Liver (tissue), 9 donors: ENCODE measurements around the gene ESRRA. TPM values are rescaled to one million over a fixed set of nuclear protein-coding genes. Genes with fewer than 3 reads are reported as not detected.

Experiments used
- DNase-seq: peaks from one replicate; pipeline ENCODE4 v3.0.0-alpha.2; 2017; ENCODE audit warnings: low spot score
- H3K27ac ChIP-seq, 2 donors: one replicate each; pipeline ENCODE4 v1.7.0; 2013; ENCODE audit warnings: inconsistent platforms in 2 of 2, low read length in 2 of 2, control low read depth in 1 of 2, low read depth in 1 of 2, mild to moderate bottlenecking in 1 of 2
- H3K27me3 ChIP-seq, 4 donors: one replicate each; pipeline versions ENCODE4 v1.6.1 to v1.7.0; 2013; ENCODE audit warnings: low read length in 3 of 4, inconsistent platforms in 1 of 4, mild to moderate bottlenecking in 1 of 4, moderate library complexity in 1 of 4; ENCODE audit not compliant: control insufficient read depth in 4 of 4, insufficient read depth in 4 of 4
- H3K36me3 ChIP-seq, 4 donors: one replicate each; pipeline versions ENCODE4 v1.6.1 to v1.7.0; 2013; ENCODE audit warnings: low read length in 3 of 4, mild to moderate bottlenecking in 3 of 4, low read depth in 1 of 4, moderate library complexity in 1 of 4; ENCODE audit not compliant: control insufficient read depth in 4 of 4, insufficient read depth in 3 of 4
- H3K4me1 ChIP-seq, 4 donors: one replicate each; pipeline versions ENCODE4 v1.6.1 to v1.7.0; 2013; ENCODE audit warnings: low read length in 3 of 4, mild to moderate bottlenecking in 3 of 4, moderate library complexity in 1 of 4; ENCODE audit not compliant: control insufficient read depth in 4 of 4, insufficient read depth in 4 of 4
- H3K4me3 ChIP-seq, 3 donors: one replicate each; pipeline versions ENCODE4 v1.6.1 to v1.7.0; 2013; ENCODE audit warnings: low read length in 3 of 3, control low read depth in 1 of 3, low read depth in 1 of 3, mild to moderate bottlenecking in 1 of 3
- H3K9ac ChIP-seq, 2 donors: one replicate each; pipeline ENCODE4 v1.7.0; 2013; ENCODE audit warnings: low read length in 2 of 2, mild to moderate bottlenecking in 2 of 2, moderate library complexity in 2 of 2, control low read depth in 1 of 2, low read depth in 1 of 2
- H3K9me3 ChIP-seq, 4 donors: one replicate each; pipeline versions ENCODE4 v1.6.1 to v1.7.0; 2013; ENCODE audit warnings: low read length in 3 of 4; ENCODE audit not compliant: control insufficient read depth in 4 of 4
- ATF3 ChIP-seq: IDR thresholded peaks from 2 replicates; pipeline ENCODE4 v1.6.1; 2016; ENCODE audit warnings: antibody characterized with exemption
- CTCF ChIP-seq: fragments of 150-350 bp; IDR thresholded peaks from 2 replicates; pipeline ENCODE4 v1.5.1; 2017; ENCODE audit warnings: improper control_type of control experiment, low read depth, low read length; ENCODE audit not compliant: missing input control
- EGR1 ChIP-seq, 2 donors: IDR thresholded peaks; 2 replicates each; pipeline ENCODE4 v1.6.1; 2016 to 2018; ENCODE audit warnings: antibody characterized with exemption in 2 of 2, low read depth in 2 of 2
- FOXA2 ChIP-seq: IDR thresholded peaks from 2 replicates; pipeline ENCODE4 v1.6.1; 2016; ENCODE audit warnings: antibody characterized with exemption
- GABPA ChIP-seq, 2 donors: IDR thresholded peaks in 1 of 2; conservative IDR thresholded peaks in 1 of 2; 2 replicates each; pipeline ENCODE4 v1.6.1; 2016; ENCODE audit warnings: antibody characterized with exemption in 2 of 2, mild to moderate bottlenecking in 1 of 2, moderate library complexity in 1 of 2
- HNF4A ChIP-seq, 2 donors: conservative IDR thresholded peaks; 2 replicates each; pipeline ENCODE4 v1.6.1; 2016; ENCODE audit warnings: antibody characterized with exemption in 2 of 2, mild to moderate bottlenecking in 2 of 2
- JUND ChIP-seq, 2 donors: IDR thresholded peaks; 2 replicates each; pipeline ENCODE4 v1.6.1; 2016; ENCODE audit warnings: antibody characterized with exemption in 2 of 2
- NR2F2 ChIP-seq: IDR thresholded peaks from 2 replicates; pipeline ENCODE4 v1.6.1; 2016; ENCODE audit warnings: antibody characterized with exemption
- RAD21 ChIP-seq, 2 donors: IDR thresholded peaks; 2 replicates each; pipeline ENCODE4 v1.6.1; 2016; ENCODE audit warnings: antibody characterized with exemption in 2 of 2, mild to moderate bottlenecking in 2 of 2
- REST ChIP-seq: IDR thresholded peaks from 2 replicates; pipeline ENCODE4 v1.6.1; 2016; ENCODE audit warnings: antibody characterized with exemption, mild to moderate bottlenecking
- RXRA ChIP-seq, 2 donors: IDR thresholded peaks; 2 replicates each; pipeline ENCODE4 v1.6.1; 2017 to 2018; ENCODE audit warnings: antibody characterized with exemption in 2 of 2, mild to moderate bottlenecking in 1 of 2
- ZBTB33 ChIP-seq: IDR thresholded peaks from 2 replicates; pipeline ENCODE4 v1.6.1; 2016; ENCODE audit warnings: antibody characterized with exemption
- WGBS: extraction: QIAGEN DNeasy Blood & Tissue Kit; methylation state at CpG from one replicate; pipeline ENCODE4 v1.1.7; 2013; 5-methylcytosine and 5-hydroxymethylcytosine counted together
- polyA plus RNA-seq, 2 donors: library from polyadenylated mRNA; stranded (reverse) in 1 of 2; unstranded in 1 of 2; fragments of 200-250 nt in 1 of 2; fragments of >200 nt in 1 of 2; fragmentation: Nextera tagmentation in 1 of 2; extraction: Ambion mirVana in 1 of 2; gene quantifications; one replicate each; pipeline versions ENCODE4 v1.2.1 to v1.2.3, GENCODE V29; 2013 to 2015
- total RNA-seq, 2 donors: library from RNA; depleted of rRNA; stranded (reverse); fragments of >200 nt; gene quantifications; one replicate each; pipeline ENCODE4 v1.2.3, GENCODE V29; 2014
- donor health status: healthy.
- donor health status: healthy.
- donor health status: healthy.
- donor health status: healthy.
- donor health status: healthy.

Gene ESRRA
- total and polyA plus RNA-seq, 4 donors = 13.9 to 64.8 (median 37.5) TPM

- no peak for DNase-seq
- Histone ChIP-seq H3K4me1 (peaks cover 4 to 26% (median 18%) of the 10 kb centered on the region in 4 donors), H3K27ac (no peak overlapping the region), H3K9ac (no peak overlapping the region), H3K27me3 (no peaks in the 10 kb centered on the region), H3K4me3 (no peak overlapping the region), H3K9me3 (no peaks in the 10 kb centered on the region), H3K36me3 (no peaks in the 10 kb centered on the region)
- WGBS = 67% methylated on average over 20 of the region's 20 CpGs
- TF ChIP-seq FOXA2 = no peak
- TF ChIP-seq GABPA (IDR thresholded peaks at IDR 0.05 in 1 of 2, conservative IDR thresholded peaks at IDR 0.05 in 1 of 2) = no peak
- peak in 1 of 2 donors; percentile 65 for TF ChIP-seq RXRA (IDR thresholded peaks at IDR 0.05)
- peak; percentile 58 to 70 for TF ChIP-seq HNF4A (conservative IDR thresholded peaks at IDR 0.05)
- TF ChIP-seq RAD21 (IDR thresholded peaks at IDR 0.05) = no peak
- no peak for TF ChIP-seq CTCF
- no peak for TF ChIP-seq ZBTB33
- TF ChIP-seq JUND (IDR thresholded peaks at IDR 0.05) = no peak
- TF ChIP-seq REST = no peak
- peak; percentile 64 for TF ChIP-seq NR2F2
- TF ChIP-seq ATF3 = no peak
- no peak for TF ChIP-seq EGR1 (IDR thresholded peaks at IDR 0.05; ENCODE audit: low read depth in 2 of 2)
Measured at GRCh38 chr11:64353715-64354506, 48.6 kb downstream of the ESRRA start.
